ENCODE data around the gene NEK4.

NEK4 gene

GRCh38 chr3:52685709-52686691 is 84.7 kb downstream of the NEK4 start, which contains the start of the genes GNL3 and PBRM1 (continued):
- TF ChIP-seq HIC1 (tag by site-specific recombination; IDR thresholded peaks at IDR 0.05): no peak
- peak; percentile 27; the same call in 1 of the 2 replicates for TF ChIP-seq KLF1 (tag by site-specific recombination; IDR thresholded peaks at IDR 0.05)
- TF ChIP-seq ZNF391 (tag by site-specific recombination; IDR thresholded peaks at IDR 0.05; ENCODE audit: borderline replicate concordance, low read depth): 0 out of 2 replicates have a peak, but pooled peaks have one; percentile 55
- no peak for TF ChIP-seq ZNF211 (tag by site-specific recombination; IDR thresholded peaks at IDR 0.05; ENCODE audit: low read depth)
- TF ChIP-seq ZNF2 (tag by site-specific recombination; IDR thresholded peaks at IDR 0.05): peak; percentile 82; the same call in 1 of the 2 replicates
- no peak for TF ChIP-seq ZNF514 (tag by site-specific recombination; IDR thresholded peaks at IDR 0.05)
- TF ChIP-seq ZNF548 (tag by site-specific recombination; IDR thresholded peaks at IDR 0.05): no peak
- no peak; the same call in 1 of the 2 replicates for TF ChIP-seq ZNF394 (tag by site-specific recombination; IDR thresholded peaks at IDR 0.05; ENCODE audit: borderline replicate concordance)
- TF ChIP-seq ZFP41 (tag by site-specific recombination; IDR thresholded peaks at IDR 0.05; ENCODE audit: borderline replicate concordance): no peak
- TF ChIP-seq, protein P1, sequence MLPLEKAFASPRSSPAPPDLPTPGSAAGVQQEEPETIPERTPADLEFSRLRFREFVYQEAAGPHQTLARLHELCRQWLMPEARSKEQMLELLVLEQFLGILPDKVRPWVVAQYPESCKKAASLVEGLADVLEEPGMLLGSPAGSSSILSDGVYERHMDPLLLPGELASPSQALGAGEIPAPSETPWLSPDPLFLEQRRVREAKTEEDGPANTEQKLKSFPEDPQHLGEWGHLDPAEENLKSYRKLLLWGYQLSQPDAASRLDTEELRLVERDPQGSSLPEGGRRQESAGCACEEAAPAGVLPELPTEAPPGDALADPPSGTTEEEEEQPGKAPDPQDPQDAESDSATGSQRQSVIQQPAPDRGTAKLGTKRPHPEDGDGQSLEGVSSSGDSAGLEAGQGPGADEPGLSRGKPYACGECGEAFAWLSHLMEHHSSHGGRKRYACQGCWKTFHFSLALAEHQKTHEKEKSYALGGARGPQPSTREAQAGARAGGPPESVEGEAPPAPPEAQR (tag by site-specific recombination; IDR thresholded peaks at IDR 0.05): no peak
- TF ChIP-seq ZNF501 (tag by site-specific recombination; IDR thresholded peaks at IDR 0.05): peak; percentile 86; the same call in 1 of the 2 replicates
- no peak for TF ChIP-seq ZNF184 (tag by site-specific recombination; IDR thresholded peaks at IDR 0.05)
- TF ChIP-seq ZNF214 (tag by site-specific recombination; IDR thresholded peaks at IDR 0.05; ENCODE audit: borderline replicate concordance): no peak
- TF ChIP-seq ZNF121 (tag by site-specific recombination; IDR thresholded peaks at IDR 0.05): no peak
- no peak for TF ChIP-seq ZNF529 (tag by site-specific recombination; IDR thresholded peaks at IDR 0.05; ENCODE audit: insufficient replicate concordance)
- TF ChIP-seq ZNF76 (tag by site-specific recombination; IDR thresholded peaks at IDR 0.05; ENCODE audit: borderline replicate concordance, low read depth): peak; percentile 46; the same call in 1 of the 2 replicates
- peak; percentile 73 for TF ChIP-seq ZNF692 (tag by site-specific recombination; IDR thresholded peaks at IDR 0.05)
- TF ChIP-seq PBX3 (CRISPR knock-in tag; IDR thresholded peaks at IDR 0.05): no peak; the same call in 1 of the 2 replicates
- no peak for TF ChIP-seq ZNF473 (tag by site-specific recombination; IDR thresholded peaks at IDR 0.05)
- peak; percentile 54; the same call in 1 of the 2 replicates for TF ChIP-seq ZNF629 (tag by site-specific recombination; IDR thresholded peaks at IDR 0.05)
- TF ChIP-seq, protein P2, sequence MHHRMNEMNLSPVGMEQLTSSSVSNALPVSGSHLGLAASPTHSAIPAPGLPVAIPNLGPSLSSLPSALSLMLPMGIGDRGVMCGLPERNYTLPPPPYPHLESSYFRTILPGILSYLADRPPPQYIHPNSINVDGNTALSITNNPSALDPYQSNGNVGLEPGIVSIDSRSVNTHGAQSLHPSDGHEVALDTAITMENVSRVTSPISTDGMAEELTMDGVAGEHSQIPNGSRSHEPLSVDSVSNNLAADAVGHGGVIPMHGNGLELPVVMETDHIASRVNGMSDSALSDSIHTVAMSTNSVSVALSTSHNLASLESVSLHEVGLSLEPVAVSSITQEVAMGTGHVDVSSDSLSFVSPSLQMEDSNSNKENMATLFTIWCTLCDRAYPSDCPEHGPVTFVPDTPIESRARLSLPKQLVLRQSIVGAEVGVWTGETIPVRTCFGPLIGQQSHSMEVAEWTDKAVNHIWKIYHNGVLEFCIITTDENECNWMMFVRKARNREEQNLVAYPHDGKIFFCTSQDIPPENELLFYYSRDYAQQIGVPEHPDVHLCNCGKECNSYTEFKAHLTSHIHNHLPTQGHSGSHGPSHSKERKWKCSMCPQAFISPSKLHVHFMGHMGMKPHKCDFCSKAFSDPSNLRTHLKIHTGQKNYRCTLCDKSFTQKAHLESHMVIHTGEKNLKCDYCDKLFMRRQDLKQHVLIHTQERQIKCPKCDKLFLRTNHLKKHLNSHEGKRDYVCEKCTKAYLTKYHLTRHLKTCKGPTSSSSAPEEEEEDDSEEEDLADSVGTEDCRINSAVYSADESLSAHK (tag by site-specific recombination; IDR thresholded peaks at IDR 0.05): no peak
- no peak for TF ChIP-seq ATF2 (tag by site-specific recombination; IDR thresholded peaks at IDR 0.05; ENCODE audit: low read depth)
- TF ChIP-seq PRDM10 (tag by site-specific recombination; IDR thresholded peaks at IDR 0.05): no peak
